HPDE6-E6E7 (cell line): ENCODE measurements around the gene TRAP1.
A peak's percentile ranks its signal among the peaks of the same experiment; 100 is the strongest.
"Not testable (repeated sequence)": the region's sequence is repeated elsewhere in the genome, so short reads cannot be mapped to it uniquely, and the experiment has no call there.

Experiments
- DNase-seq: peaks from one replicate; pipeline ENCODE4 v3.0.0; 2011; ENCODE audit warnings: missing footprints; ENCODE audit errors: extremely low spot score

TRAP1 gene

DNA sequence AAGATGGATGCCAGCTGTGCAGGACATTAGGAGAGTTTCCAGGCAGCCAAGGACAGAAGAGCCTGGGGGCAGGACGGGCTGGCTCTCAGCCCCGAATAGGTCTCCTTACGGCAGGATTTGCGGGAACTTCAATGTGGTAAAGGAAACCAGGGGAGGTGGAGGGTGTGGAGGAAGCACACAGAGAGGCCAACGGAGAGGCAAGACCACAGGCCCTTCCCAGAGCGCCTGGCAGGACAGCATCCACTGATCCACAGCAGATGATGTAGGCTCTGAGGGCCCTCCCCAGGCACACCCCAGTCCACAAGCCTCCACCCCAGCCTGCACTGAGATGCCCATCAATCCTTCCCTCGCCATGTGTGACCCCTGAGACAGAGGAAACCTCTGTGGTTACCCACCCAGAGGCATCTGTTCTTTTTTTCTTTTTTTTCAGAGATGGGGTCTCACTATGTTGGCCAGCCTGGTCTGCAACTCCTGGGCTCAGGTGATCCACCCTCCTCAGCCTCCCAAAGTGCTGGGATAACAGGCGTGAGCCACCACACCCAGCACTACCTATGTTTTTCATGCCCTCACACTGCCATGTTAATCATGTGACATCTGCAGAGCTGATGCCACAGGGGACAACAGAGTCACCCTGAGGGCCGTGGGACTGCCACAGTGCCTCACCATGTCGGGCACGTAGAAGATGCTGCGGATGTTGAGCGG is 43.5 kb downstream of the TRAP1 start:
- no peak for DNase-seq

DNA sequence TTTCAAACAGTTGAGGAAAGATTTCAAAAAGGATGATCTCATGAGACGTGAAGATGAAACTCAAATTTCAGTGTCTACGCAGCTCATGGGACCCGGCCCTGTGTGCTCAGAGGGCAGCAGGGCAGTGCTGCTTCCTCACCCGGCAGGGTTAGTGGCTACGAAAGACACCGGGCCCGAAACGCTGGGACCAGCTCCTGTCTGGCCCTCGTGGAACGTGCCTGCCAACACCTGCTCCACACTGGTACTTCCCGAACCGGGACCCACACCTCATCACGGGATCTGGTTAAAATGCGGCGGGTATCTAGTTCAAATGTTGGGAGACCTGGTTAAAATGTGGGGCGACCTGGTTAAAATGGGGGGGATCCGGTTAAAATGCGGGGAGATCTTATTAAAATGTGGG is 44.1 kb downstream of the TRAP1 start:
- DNase-seq, result no peak

GRCh38 chr16:3672571-3673041 is 44.7 kb downstream of the TRAP1 start:
- DNase-seq, result no peak

GRCh38 chr16:3671424-3671823 is 45.9 kb downstream of the TRAP1 start:
- no peak for DNase-seq

DNA sequence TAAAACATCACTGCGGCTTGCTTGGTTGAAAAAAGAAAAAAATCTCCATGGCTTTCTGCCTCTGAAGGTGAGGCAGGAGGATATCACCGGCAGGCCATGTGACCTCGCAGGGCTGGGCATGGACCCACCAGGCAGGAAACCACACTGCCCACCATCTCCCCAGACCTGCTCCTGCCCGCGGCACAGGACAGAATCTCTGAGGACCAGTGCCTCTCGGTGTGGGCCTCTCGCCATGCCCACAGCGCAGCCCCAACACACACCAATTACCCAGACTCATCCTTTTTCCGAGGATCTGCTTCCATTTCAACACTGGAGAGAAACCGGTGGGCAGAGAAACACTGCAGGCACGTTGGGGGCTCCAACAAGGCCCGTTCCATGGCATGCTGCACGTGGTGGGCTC is 46.6 kb downstream of the TRAP1 start:
- DNase-seq, result no peak

- no peak for DNase-seq
These were observed 48.2 kb downstream of the TRAP1 start for GRCh38 chr16:3669082-3669481.

GRCh38 chr16:3668626-3669025 is 48.7 kb downstream of the TRAP1 start:
- DNase-seq, result no peak

GRCh38 chr16:3665508-3665907 is 51.8 kb downstream of the TRAP1 start:
- no peak for DNase-seq

- no peak for DNase-seq
These were observed 53.0 kb downstream of the TRAP1 start for GRCh38 chr16:3664187-3664896.

GRCh38 chr16:3662601-3663000 is 54.7 kb downstream of the TRAP1 start:
- DNase-seq, result no peak

GRCh38 chr16:3661922-3662321 is 55.4 kb downstream of the TRAP1 start:
- DNase-seq, result no peak

DNA sequence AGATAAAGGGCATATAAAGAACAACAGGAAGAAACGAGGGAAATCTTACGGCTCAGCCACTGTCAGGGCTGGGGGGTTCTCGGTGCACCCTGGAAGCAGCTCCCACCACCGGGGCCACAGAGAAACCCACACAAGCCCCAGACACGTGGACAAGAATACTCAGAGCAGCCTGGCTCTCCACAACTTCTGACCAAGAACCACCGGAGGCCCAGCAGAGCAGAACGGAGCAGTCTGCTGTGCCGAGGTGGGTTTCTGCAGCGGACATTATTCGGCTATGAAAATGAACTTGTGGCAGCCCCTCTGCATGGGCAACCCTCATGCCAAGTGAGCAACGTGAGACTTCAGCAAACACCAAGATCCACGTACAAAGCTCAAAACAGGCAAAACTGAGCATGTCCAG is 56.0 kb downstream of the TRAP1 start:
- DNase-seq, result no peak

- no peak for DNase-seq
These were observed 58.1 kb downstream of the TRAP1 start for GRCh38 chr16:3659251-3659650.

DNA sequence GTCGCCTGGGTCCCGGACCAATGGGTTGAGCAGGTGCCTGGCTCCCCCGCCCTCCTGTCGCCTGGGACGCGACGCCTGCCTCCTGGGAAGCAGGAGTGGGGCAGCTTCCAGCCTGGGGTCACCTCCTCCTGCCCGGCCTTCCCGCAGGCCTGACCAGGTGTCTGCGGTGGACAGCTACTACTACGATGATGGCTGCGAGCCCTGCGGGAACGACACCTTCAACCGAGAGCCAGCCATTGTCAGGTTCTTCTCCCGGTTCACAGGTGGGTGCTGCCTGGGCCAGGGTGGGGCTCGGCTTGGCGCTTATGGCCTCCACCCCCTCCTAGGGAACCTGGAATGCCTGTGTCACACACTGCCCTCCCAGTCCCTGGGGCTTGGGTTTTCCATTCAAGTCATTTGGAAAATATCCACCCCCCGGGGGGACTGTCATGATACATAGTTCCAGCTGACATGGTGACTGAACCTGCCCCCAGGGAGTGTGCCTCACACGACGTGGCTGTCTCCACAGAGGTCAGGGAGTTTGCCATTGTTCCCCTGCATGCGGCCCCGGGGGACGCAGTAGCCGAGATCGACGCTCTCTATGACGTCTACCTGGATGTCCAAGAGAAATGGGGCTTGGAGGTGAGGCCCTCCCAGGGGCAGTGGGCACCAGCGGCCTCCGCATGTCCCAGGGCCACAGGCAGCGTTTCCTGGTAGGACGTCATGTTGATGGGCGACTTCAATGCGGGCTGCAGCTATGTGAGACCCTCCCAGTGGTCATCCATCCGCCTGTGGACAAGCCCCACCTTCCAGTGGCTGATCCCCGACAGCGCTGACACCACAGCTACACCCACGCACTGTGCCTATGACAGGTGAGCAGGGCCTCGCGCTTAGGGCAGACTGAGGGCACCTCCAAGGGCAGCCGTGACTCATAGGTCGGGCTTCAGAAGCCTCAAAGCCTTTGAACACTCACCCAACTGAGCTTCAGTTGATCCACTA is 60.5 kb downstream of the TRAP1 start:
- DNase-seq, result no peak

- not testable (repeated sequence) for DNase-seq
These were observed 61.2 kb downstream of the TRAP1 start for GRCh38 chr16:3656160-3656490.

GRCh38 chr16:3655396-3656159 is 61.7 kb downstream of the TRAP1 start:
- DNase-seq, result no peak

- no peak for DNase-seq
These were observed 62.3 kb downstream of the TRAP1 start for GRCh38 chr16:3655030-3655395.

DNA sequence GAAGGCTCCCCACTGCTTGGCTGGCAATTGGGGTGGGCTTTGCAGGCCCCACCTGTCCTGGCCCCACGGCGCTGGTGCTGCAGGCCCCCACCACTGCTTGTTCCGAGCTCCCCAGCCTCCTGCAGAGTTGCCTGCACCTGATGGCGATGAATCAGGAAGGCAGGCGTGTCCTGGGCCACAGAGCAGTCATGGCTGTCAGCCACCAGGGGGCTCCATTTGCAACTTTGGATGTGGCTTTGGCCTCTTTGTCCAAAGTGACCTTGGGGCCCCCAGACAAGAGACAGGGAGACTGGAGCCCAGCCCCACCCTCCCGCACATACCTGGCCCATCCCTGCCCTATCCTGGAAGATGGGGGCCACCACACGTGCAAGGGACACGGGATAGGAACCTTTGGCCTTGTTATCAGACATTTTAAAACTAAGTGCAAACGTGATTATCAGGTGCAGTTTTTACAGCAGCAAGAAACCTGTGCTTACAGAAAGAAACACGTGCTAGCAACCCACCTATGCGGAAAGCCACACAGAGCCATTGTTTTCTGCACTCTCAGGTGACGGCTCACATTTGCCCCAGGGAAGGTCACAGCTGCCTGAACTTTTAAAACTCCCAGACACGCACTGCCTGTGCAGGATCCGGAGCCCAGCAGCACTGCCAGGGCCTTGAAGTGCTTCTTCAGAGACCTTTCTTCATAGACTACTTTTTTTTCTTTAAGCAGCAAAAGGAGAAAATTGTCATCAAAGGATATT is 62.9 kb downstream of the TRAP1 start, which contains the start of gene DNASE1:
DNASE1 (plus strand) TSS at position 443 of the 743 bp plus-strand sequence. CDS start 683 bp downstream, outside the sequence.
- peak; percentile 71 for DNase-seq

DNA sequence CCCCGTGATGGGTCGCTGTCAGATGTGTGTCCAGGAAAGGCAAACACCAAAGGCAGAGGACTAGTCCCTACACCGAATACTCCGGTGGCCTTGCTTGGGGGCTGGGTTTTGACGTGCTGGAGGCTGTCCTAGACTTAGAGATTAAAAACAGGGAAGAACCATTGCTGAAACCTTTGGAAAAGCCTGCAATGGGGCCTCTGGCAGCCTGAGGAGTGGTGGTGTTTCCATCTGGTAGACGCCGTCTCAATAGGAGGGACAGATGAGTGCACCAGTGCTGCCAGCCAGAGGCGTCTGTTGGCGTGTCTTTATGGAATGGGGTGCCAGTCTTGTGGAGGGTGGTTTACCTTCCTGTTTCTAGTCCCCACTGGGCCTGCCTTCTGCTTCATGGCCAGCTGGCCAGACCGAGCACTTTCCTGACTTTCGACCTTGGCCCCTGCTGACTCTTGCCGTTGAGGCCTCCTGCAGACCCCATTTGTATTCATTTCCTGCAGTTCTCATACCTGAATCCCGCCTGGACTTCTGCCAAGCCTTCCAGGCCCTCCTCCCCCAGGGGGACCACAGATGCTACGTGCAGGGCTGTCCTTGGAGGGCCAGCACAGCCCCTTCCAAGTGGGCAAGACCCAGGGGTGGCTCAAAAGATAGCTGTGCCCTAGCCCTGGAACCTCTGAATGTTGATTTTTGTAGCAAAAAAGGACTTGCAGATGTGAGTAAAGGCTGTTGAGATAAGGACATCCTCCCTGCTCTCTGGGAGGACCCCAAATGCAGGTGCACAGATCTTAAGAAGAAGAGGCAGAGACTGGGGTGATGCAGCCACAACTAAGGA is 64.7 kb downstream of the TRAP1 start:
- DNase-seq, result no peak
